OCI-LY7 (cell line): Measurements from ENCODE around the gene GALNTL6. TPM values are rescaled to one million over a fixed set of nuclear protein-coding genes. Genes with fewer than 3 reads are reported as not detected.

ENCODE experiments used
- BruUV-seq: library from RNA; stranded (reverse); fragments of 400-500 nt; replicated peaks from 2 replicates; lab custom pipeline; 2021; lab: Mats Ljungman, UMichigan
- CTCF ChIA-PET: fragments of 300-600 bp; sonication (Branson Sonifier 250); formaldehyde crosslinking; loops from one replicate; lab custom pipeline; 2022; ENCODE audit warnings: antibody characterized with exemption; ENCODE audit not compliant: unreplicated experiment; lab: Charles Lee
- POLR2A ChIA-PET: fragments of 300-600 bp; sonication (Branson Sonifier 250); formaldehyde crosslinking; loops from one replicate; lab custom pipeline; 2022; ENCODE audit warnings: antibody characterized with exemption; lab: Charles Lee
- DNase-seq: peaks from one replicate; pipeline ENCODE4 v3.0.0-alpha.2; 2015; ENCODE audit warnings: low spot score
- H2AFZ ChIP-seq: fragments of 200-600 bp; sonication (generic), shearing (Covaris generic); 2 replicates; pipeline ENCODE4 v1.6.1; 2014; ENCODE audit warnings: mild to moderate bottlenecking, antibody characterized with exemption, low read length, moderate library complexity
- H3K27ac ChIP-seq: fragments of 200-600 bp; sonication (generic); 2 replicates; pipeline ENCODE4 v1.5.1; 2014; ENCODE audit warnings: mixed run types, low read depth, mild to moderate bottlenecking, moderate library complexity, low read length, inconsistent platforms; ENCODE audit not compliant: poor library complexity, severe bottlenecking
- H3K36me3 ChIP-seq: fragments of 200-600 bp; sonication (generic); 2 replicates; pipeline ENCODE4 v1.6.1; 2014; ENCODE audit warnings: mild to moderate bottlenecking, antibody characterized with exemption, low read length, moderate library complexity, mixed read lengths; ENCODE audit not compliant: insufficient read depth
- H3K4me1 ChIP-seq: fragments of 200-600 bp; sonication (generic); 2 replicates; pipeline ENCODE4 v1.5.1; 2014; ENCODE audit warnings: mild to moderate bottlenecking, low read length; ENCODE audit not compliant: insufficient read depth, poor library complexity, severe bottlenecking
- H3K4me2 ChIP-seq: fragments of 200-600 bp; sonication (generic); 2 replicates; pipeline ENCODE4 v1.6.1; 2014; ENCODE audit warnings: mild to moderate bottlenecking, low read length
- H3K4me3 ChIP-seq: fragments of 200-600 bp; sonication (generic); 2 replicates; pipeline ENCODE4 v1.5.1; 2014; ENCODE audit warnings: mild to moderate bottlenecking, low read depth, low read length; ENCODE audit not compliant: poor library complexity, severe bottlenecking
- H3K79me2 ChIP-seq: fragments of 200-600 bp; sonication (generic); 2 replicates; pipeline ENCODE4 v1.6.1; 2016; ENCODE audit warnings: low read depth, mild to moderate bottlenecking, low read length, moderate library complexity, mixed read lengths; ENCODE audit not compliant: insufficient read depth
- H3K9me2 ChIP-seq: fragments of 200-600 bp; sonication (generic); 2 replicates; pipeline ENCODE4 v1.6.1; 2016; ENCODE audit warnings: mild to moderate bottlenecking, low read length, mixed read lengths; ENCODE audit not compliant: insufficient read depth
- H3K9me3 ChIP-seq: fragments of 200-600 bp; sonication (generic); 2 replicates; pipeline ENCODE4 v1.6.1; 2014; ENCODE audit warnings: mild to moderate bottlenecking, mixed run types, low read length, mixed read lengths
- H4K20me1 ChIP-seq: fragments of 200-600 bp; sonication (generic); 2 replicates; pipeline ENCODE4 v1.6.1; 2014; ENCODE audit warnings: mild to moderate bottlenecking, antibody characterized with exemption, low read length, moderate library complexity, mixed read lengths; ENCODE audit not compliant: insufficient read depth
- EZH2phosphoT487 ChIP-seq: fragments of 200-600 bp; sonication (generic); IDR thresholded peaks from 2 replicates; pipeline ENCODE4 v1.6.1; 2018; ENCODE audit warnings: low read depth, borderline replicate concordance, mild to moderate bottlenecking, mixed run types, antibody characterized with exemption, low read length, moderate library complexity, mixed read lengths
- intact Hi-C: fragments of 100-400 bp; cut with micrococcal nuclease; formaldehyde crosslinking; loops from one replicate; pipeline ENCODE4 v1.10.0; 2022; ENCODE audit not compliant: unreplicated experiment
- total RNA-seq, 2 experiments: library from RNA; depleted of rRNA in 1 of 2; stranded (reverse); fragments of >200 nt in 1 of 2; shearing (Covaris generic) in 1 of 2; gene quantifications; 2 replicates each; pipeline ENCODE4 v1.2.3, GENCODE V29; 2014 to 2022
- TF ChIP-seq, protein P1 (sequence below): fragments of 200-600 bp; sonication (generic); conservative IDR thresholded peaks from 2 replicates; pipeline ENCODE4 v1.5.1; 2014; ENCODE audit warnings: mild to moderate bottlenecking, antibody characterized with exemption, low read length, moderate library complexity, mixed read lengths

GALNTL6 gene
- total RNA-seq, 2 experiments from 2014 or later = not detected

DNA sequence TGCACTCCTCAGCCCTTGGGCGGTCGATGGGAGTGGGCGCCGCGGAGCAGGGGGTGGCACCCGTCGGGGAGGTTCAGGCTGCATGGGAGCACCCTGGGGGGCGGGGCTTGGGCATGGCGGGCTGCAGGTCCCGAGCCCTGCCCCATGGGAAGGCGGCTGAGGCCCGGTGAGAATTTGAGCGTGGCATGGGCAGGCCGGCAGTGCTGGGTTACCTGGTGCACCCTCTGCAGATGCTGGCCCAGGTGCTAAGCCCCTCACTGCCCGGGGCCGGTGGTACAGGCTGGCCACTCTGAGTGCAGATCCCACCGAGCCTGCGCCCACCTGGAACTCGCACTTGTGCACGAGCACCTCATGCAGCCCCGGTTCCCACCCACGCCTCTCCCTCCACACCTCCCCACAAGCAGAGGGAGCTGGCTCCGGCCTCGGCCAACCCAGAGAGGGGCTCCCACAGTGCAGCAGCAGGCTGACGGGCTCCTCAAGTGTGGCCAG lies 556.3 kb downstream of the GALNTL6 start:
- Histone ChIP-seq H4K20me1 (no peaks in the 10 kb centered on the region), H3K27ac (no peak overlapping the region), H3K4me1 (no peaks in the 10 kb centered on the region), H3K9me2 (no peaks in the 10 kb centered on the region), H3K79me2 (no peaks in the 10 kb centered on the region), H3K4me3 (no peak overlapping the region), H2AFZ (no peak overlapping the region), H3K9me3 (no peaks in the 10 kb centered on the region), H3K36me3 (no peaks in the 10 kb centered on the region), H3K4me2 (no peak overlapping the region)
- no TSS peak for BruUV-seq
- intact Hi-C loops = no loop called here
- no peak for DNase-seq
- ChIA-PET POLR2A (no interaction called here), CTCF (no interaction called here)
- TF ChIP-seq, protein P1, sequence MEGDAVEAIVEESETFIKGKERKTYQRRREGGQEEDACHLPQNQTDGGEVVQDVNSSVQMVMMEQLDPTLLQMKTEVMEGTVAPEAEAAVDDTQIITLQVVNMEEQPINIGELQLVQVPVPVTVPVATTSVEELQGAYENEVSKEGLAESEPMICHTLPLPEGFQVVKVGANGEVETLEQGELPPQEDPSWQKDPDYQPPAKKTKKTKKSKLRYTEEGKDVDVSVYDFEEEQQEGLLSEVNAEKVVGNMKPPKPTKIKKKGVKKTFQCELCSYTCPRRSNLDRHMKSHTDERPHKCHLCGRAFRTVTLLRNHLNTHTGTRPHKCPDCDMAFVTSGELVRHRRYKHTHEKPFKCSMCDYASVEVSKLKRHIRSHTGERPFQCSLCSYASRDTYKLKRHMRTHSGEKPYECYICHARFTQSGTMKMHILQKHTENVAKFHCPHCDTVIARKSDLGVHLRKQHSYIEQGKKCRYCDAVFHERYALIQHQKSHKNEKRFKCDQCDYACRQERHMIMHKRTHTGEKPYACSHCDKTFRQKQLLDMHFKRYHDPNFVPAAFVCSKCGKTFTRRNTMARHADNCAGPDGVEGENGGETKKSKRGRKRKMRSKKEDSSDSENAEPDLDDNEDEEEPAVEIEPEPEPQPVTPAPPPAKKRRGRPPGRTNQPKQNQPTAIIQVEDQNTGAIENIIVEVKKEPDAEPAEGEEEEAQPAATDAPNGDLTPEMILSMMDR = no peak
- TF ChIP-seq EZH2phosphoT487 = no peak

- no peak overlapping the region for H3K27ac ChIP-seq
- no peak overlapping the region for H3K4me3 ChIP-seq
- BruUV-seq = no TSS peak
- H4K20me1 ChIP-seq = no peaks in the 10 kb centered on the region
- intact Hi-C loops = no loop called here
- POLR2A ChIA-PET = no interaction called here
- no peak overlapping the region for H2AFZ ChIP-seq
- H3K36me3 ChIP-seq = no peaks in the 10 kb centered on the region
- H3K4me2 ChIP-seq = no peak overlapping the region
- no peaks in the 10 kb centered on the region for H3K9me2 ChIP-seq
- DNase-seq = no peak
- CTCF ChIA-PET = interaction anchor here (0.6 kb wide), 1 partner anchor 8 kb away, joined by 5 read pairs; no protein-coding TSS in a partner anchor
- no peaks in the 10 kb centered on the region for H3K4me1 ChIP-seq
- H3K79me2 ChIP-seq = no peaks in the 10 kb centered on the region
- TF ChIP-seq EZH2phosphoT487 = no peak
- TF ChIP-seq, protein P1 = no peak
- H3K9me3 ChIP-seq = no peaks in the 10 kb centered on the region
Observed at GRCh38 chr4:172377486-172378140, 564.4 kb downstream of the GALNTL6 start.

- intact Hi-C loops = no loop called here
- no peak for DNase-seq
- Histone ChIP-seq H3K27ac (no peak overlapping the region), H3K79me2 (no peaks in the 10 kb centered on the region), H3K9me3 (no peaks in the 10 kb centered on the region), H3K4me2 (no peak overlapping the region), H3K9me2 (no peaks in the 10 kb centered on the region), H4K20me1 (no peaks in the 10 kb centered on the region), H3K36me3 (no peaks in the 10 kb centered on the region), H3K4me3 (no peak overlapping the region), H2AFZ (no peak overlapping the region), H3K4me1 (no peaks in the 10 kb centered on the region)
- BruUV-seq = no TSS peak
- no peak for TF ChIP-seq EZH2phosphoT487
- TF ChIP-seq, protein P1 = no peak
- ChIA-PET POLR2A (interaction anchor here (0.6 kb wide), 1 partner anchor 1890 kb away, joined by 3 read pairs; no protein-coding TSS in a partner anchor), CTCF (no interaction called here)
Observed at GRCh38 chr4:172379834-172380233, 566.6 kb downstream of the GALNTL6 start.
